Measurements from ENCODE around the gene CCDC7. TPM values are rescaled to one million over a fixed set of nuclear protein-coding genes. Genes with fewer than 3 reads are reported as not detected.

CCDC7 gene
- total and polyA plus RNA-seq, 2 experiments from 2014 or later, result 0.83 to 1.6 TPM

DNA sequence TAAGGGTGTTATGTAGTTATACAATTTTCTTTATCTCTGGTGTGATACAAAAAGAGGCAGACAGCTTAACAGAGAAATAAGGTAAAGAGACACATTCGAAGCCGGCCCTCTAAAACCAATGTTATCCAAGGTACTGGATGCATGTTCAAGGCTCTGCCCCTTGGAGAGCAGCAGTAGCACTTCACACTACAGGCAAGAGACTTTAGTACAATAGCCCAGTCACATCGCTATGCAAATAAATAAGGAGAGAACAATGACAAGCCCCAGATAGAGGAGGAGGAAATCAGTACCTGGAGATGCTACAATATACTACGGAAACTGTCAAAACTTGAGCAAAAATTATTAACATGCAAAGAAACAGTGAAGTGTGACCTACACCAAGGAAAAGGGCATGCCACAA is 401.0 kb downstream of the CCDC7 start (continued):
- TF ChIP-seq JUNB (IDR thresholded peaks at IDR 0.05; ENCODE audit: unreplicated experiment), result no peak
- no peak for TF ChIP-seq POLR2AphosphoS5 (IDR thresholded peaks at IDR 0.05; ENCODE audit: low read depth)
- TF ChIP-seq ZNF331 (CRISPR knock-in tag; IDR thresholded peaks at IDR 0.05; ENCODE audit: low read depth), result no peak
- TF ChIP-seq, protein P1, sequence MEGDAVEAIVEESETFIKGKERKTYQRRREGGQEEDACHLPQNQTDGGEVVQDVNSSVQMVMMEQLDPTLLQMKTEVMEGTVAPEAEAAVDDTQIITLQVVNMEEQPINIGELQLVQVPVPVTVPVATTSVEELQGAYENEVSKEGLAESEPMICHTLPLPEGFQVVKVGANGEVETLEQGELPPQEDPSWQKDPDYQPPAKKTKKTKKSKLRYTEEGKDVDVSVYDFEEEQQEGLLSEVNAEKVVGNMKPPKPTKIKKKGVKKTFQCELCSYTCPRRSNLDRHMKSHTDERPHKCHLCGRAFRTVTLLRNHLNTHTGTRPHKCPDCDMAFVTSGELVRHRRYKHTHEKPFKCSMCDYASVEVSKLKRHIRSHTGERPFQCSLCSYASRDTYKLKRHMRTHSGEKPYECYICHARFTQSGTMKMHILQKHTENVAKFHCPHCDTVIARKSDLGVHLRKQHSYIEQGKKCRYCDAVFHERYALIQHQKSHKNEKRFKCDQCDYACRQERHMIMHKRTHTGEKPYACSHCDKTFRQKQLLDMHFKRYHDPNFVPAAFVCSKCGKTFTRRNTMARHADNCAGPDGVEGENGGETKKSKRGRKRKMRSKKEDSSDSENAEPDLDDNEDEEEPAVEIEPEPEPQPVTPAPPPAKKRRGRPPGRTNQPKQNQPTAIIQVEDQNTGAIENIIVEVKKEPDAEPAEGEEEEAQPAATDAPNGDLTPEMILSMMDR (conservative IDR thresholded peaks at IDR 0.05; ENCODE audit: low read depth in 2 of 2), result no peak

DNA sequence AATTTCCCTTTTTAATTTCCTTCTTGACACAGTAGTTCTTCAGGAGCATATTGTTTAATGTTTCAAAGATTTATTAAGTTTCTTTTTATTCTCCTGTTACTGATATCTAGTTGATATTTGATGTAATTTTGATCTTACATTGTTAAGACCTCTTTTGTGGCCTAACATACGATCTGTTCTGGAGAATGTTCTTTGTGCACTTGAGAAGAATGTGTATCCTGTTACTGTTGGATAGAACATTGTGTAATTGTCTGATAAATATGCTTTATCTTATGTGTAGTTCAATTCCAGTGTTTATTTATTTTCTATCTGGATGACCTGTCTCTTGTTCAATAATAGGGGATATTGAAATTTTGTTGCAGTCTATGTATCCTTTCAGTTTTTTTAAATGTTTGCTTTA is 405.4 kb downstream of the CCDC7 start:
- Histone ChIP-seq H3K79me2 (replicated peaks; ENCODE audit: insufficient read depth) (no peaks in the 10 kb centered on the region), H3K36me3 (ENCODE audit: insufficient read depth) (no peaks in the 10 kb centered on the region), H3K27me3 (ENCODE audit: insufficient read depth) (no peaks in the 10 kb centered on the region), H3K4me3 (no peak overlapping the region), H2AFZ (no peak overlapping the region), H3K9me2 (ENCODE audit: insufficient read depth) (no peaks in the 10 kb centered on the region; the same call in 1 of the 2 replicates), H3F3A (replicated peaks; ENCODE audit: low read depth) (no peaks in the 10 kb centered on the region), H3K4me1 (ENCODE audit: insufficient read depth) (no peaks in the 10 kb centered on the region), H3K27ac (ENCODE audit: low read depth) (no peak overlapping the region), H4K20me1 (replicated peaks; ENCODE audit: insufficient read depth) (no peaks in the 10 kb centered on the region), H3K4me2 (no peak overlapping the region)
- Mint-ChIP-seq H3K27ac (no peak overlapping the region), H3K4me3 (no peak overlapping the region), H3K27me3 (ENCODE audit: insufficient read depth, low read depth, poor library complexity) (peaks cover under 1% of the 10 kb centered on the region), H3K9me3 (no peaks in the 10 kb centered on the region), H3K4me1 (peaks cover 3% of the 10 kb centered on the region; the same call in 2 of the 3 replicates), H3K36me3 (ENCODE audit: low read depth) (no peaks in the 10 kb centered on the region)
- no peak for TF ChIP-seq JUNB (IDR thresholded peaks at IDR 0.05; ENCODE audit: unreplicated experiment)
- no peak for TF ChIP-seq ZNF114 (CRISPR knock-in tag; IDR thresholded peaks at IDR 0.05)
- TF ChIP-seq NANOG (IDR thresholded peaks at IDR 0.05; ENCODE audit: borderline replicate concordance), result no peak
- TF ChIP-seq, protein P2, sequence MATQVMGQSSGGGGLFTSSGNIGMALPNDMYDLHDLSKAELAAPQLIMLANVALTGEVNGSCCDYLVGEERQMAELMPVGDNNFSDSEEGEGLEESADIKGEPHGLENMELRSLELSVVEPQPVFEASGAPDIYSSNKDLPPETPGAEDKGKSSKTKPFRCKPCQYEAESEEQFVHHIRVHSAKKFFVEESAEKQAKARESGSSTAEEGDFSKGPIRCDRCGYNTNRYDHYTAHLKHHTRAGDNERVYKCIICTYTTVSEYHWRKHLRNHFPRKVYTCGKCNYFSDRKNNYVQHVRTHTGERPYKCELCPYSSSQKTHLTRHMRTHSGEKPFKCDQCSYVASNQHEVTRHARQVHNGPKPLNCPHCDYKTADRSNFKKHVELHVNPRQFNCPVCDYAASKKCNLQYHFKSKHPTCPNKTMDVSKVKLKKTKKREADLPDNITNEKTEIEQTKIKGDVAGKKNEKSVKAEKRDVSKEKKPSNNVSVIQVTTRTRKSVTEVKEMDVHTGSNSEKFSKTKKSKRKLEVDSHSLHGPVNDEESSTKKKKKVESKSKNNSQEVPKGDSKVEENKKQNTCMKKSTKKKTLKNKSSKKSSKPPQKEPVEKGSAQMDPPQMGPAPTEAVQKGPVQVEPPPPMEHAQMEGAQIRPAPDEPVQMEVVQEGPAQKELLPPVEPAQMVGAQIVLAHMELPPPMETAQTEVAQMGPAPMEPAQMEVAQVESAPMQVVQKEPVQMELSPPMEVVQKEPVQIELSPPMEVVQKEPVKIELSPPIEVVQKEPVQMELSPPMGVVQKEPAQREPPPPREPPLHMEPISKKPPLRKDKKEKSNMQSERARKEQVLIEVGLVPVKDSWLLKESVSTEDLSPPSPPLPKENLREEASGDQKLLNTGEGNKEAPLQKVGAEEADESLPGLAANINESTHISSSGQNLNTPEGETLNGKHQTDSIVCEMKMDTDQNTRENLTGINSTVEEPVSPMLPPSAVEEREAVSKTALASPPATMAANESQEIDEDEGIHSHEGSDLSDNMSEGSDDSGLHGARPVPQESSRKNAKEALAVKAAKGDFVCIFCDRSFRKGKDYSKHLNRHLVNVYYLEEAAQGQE (IDR thresholded peaks at IDR 0.05; ENCODE audit: unreplicated experiment), result no peak
- TF ChIP-seq STAT1 (IDR thresholded peaks at IDR 0.05; ENCODE audit: unreplicated experiment), result no peak
- ATAC-seq (no peak), DNase-seq (ENCODE audit: low spot score) (no peak)

DNA sequence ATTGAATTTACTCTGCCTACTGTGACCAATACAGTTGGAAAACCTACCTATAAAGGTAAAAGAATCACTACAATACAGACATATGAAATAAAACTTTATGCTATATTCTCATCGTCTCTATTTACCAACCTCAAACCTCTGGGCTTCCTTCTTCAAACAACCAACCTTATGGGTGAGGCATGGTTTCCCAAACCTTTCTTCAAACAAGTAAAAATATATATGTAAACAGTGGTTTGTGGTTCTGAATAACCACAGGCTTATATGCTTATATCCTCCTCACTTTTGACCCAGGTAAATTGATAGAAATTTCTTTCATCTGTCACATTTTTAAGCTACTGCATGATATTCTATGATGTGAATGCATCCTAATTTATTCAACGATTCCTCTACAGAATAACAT is 408.5 kb downstream of the CCDC7 start:
- H3F3A ChIP-seq (replicated peaks; ENCODE audit: low read depth), result no peaks in the 10 kb centered on the region
- H3K27me3 ChIP-seq (ENCODE audit: insufficient read depth), result no peaks in the 10 kb centered on the region
- H3K4me1 ChIP-seq (ENCODE audit: insufficient read depth), result no peaks in the 10 kb centered on the region
- H3K27ac Mint-ChIP-seq, result no peak overlapping the region
- H3K4me2 ChIP-seq, result no peak overlapping the region
- no peak overlapping the region for H3K4me3 Mint-ChIP-seq
- peaks cover 1% of the 10 kb centered on the region for H3K27me3 Mint-ChIP-seq (ENCODE audit: insufficient read depth, low read depth, poor library complexity)
- H3K4me3 ChIP-seq, result no peak overlapping the region
- no peak overlapping the region for H3K27ac ChIP-seq (ENCODE audit: low read depth)
- DNase-seq (ENCODE audit: low spot score) (no peak), ATAC-seq (no peak)
- H4K20me1 ChIP-seq (replicated peaks; ENCODE audit: insufficient read depth), result no peaks in the 10 kb centered on the region
- H3K36me3 ChIP-seq (ENCODE audit: insufficient read depth), result no peaks in the 10 kb centered on the region
- H3K36me3 Mint-ChIP-seq (ENCODE audit: low read depth), result no peaks in the 10 kb centered on the region
- no peaks in the 10 kb centered on the region for H3K9me3 Mint-ChIP-seq
- H3K79me2 ChIP-seq (replicated peaks; ENCODE audit: insufficient read depth), result no peaks in the 10 kb centered on the region
- no peak overlapping the region for H2AFZ ChIP-seq
- H3K4me1 Mint-ChIP-seq, result no peaks in the 10 kb centered on the region
- H3K9me2 ChIP-seq (ENCODE audit: insufficient read depth), result no peaks in the 10 kb centered on the region; the same call in 1 of the 2 replicates
- TF ChIP-seq EZH2phosphoT487 (IDR thresholded peaks at IDR 0.05; ENCODE audit: unreplicated experiment) (no peak), EZH2 (IDR thresholded peaks at IDR 0.05; ENCODE audit: low read depth, unreplicated experiment) (no peak), JUNB (IDR thresholded peaks at IDR 0.05; ENCODE audit: unreplicated experiment) (no peak), ZNF331 (CRISPR knock-in tag; IDR thresholded peaks at IDR 0.05; ENCODE audit: low read depth) (no peak), CREB1 (CRISPR knock-in tag; IDR thresholded peaks at IDR 0.05; ENCODE audit: low read depth) (no peak), POLR2AphosphoS5 (IDR thresholded peaks at IDR 0.05; ENCODE audit: low read depth) (no peak), NANOG (IDR thresholded peaks at IDR 0.05; ENCODE audit: borderline replicate concordance) (no peak)
- TF ChIP-seq, protein P2 (IDR thresholded peaks at IDR 0.05; ENCODE audit: unreplicated experiment), result no peak

All from GM23338 (cell line).